Kidney (tissue), 14 donors: ENCODE measurements around the gene PPFIBP1. TPM values are rescaled to one million over a fixed set of nuclear protein-coding genes. Genes with fewer than 3 reads are reported as not detected.
A peak's percentile ranks its signal among the peaks of the same experiment; 100 is the strongest.

Experiments used
- DNase-seq, 5 donors: peaks; one replicate each; pipeline ENCODE4 v3.0.0-alpha.2; 2013 to 2020
- FAIRE-seq: peaks from 2 replicates; lab custom pipeline; 2012; peaks lifted over from hg19 to GRCh38; lab: Jason Lieb, UNC
- H3K27ac ChIP-seq, 2 donors: one replicate each; pipeline ENCODE4 v1.7.0; 2013; ENCODE audit warnings: low read depth in 2 of 2, low read length in 2 of 2, inconsistent platforms in 1 of 2
- H3K27me3 ChIP-seq: one replicate; pipeline ENCODE4 v1.7.1; 2013; ENCODE audit warnings: low read length, inconsistent platforms; ENCODE audit not compliant: control insufficient read depth, insufficient read depth
- H3K36me3 ChIP-seq, 3 donors: one replicate each; pipeline versions ENCODE4 v1.7.0 to v1.7.1; 2013; ENCODE audit warnings: low read length in 3 of 3, control low read depth in 1 of 3, inconsistent platforms in 1 of 3; ENCODE audit not compliant: insufficient read depth in 3 of 3, control insufficient read depth in 2 of 3
- H3K4me1 ChIP-seq, 3 donors: one replicate each; pipeline versions ENCODE4 v1.7.0 to v1.7.1; 2013; ENCODE audit warnings: low read length in 3 of 3, inconsistent platforms in 1 of 3, low read depth in 1 of 3; ENCODE audit not compliant: control insufficient read depth in 2 of 3, insufficient read depth in 2 of 3
- H3K4me3 ChIP-seq, 3 donors: one replicate each; pipeline versions ENCODE4 v1.7.0 to v1.8.1; 2013; ENCODE audit warnings: low read length in 3 of 3, control low read depth in 1 of 3, inconsistent platforms in 1 of 3
- H3K9ac ChIP-seq, 3 donors: one replicate each; pipeline versions ENCODE4 v1.7.0 to v1.7.1; 2013; ENCODE audit warnings: low read length in 3 of 3, control low read depth in 1 of 3, inconsistent platforms in 1 of 3
- H3K9me3 ChIP-seq, 3 donors: one replicate each; pipeline versions ENCODE4 v1.7.0 to v1.7.1; 2013; ENCODE audit warnings: low read length in 3 of 3, control low read depth in 1 of 3, inconsistent platforms in 1 of 3; ENCODE audit not compliant: control insufficient read depth in 2 of 3, insufficient read depth in 1 of 3
- intact Hi-C: fragments of 100-400 bp; cut with DNase I; formaldehyde crosslinking; loops from one replicate; pipeline ENCODE4 v1.11.1; 2022
- polyA plus RNA-seq: library from polyadenylated mRNA; stranded (reverse); fragments of 350-450 nt; fragmentation: Illumina TruSeq; extraction: RNeasy Lipid Tissue Mini Kit (QIAGEN cat#74804); gene quantifications from one replicate; pipeline ENCODE4 v1.2.3, GENCODE V29; 2014; ENCODE audit warnings: low read depth, low replicate concordance; ENCODE audit not compliant: insufficient read depth
- total RNA-seq: library from RNA; stranded (reverse); fragmentation: NEBNext Ultra II Directional; extraction: Animal tissue kit (Norgen Biotek cat#: 25700); gene quantifications from one replicate; pipeline ENCODE4 v1.2.1, GENCODE V29; 2021
- TF ChIP-seq, protein P1 (sequence below): IDR thresholded peaks from 3 replicates; pipeline ENCODE4 v1.5.1; 2012; ENCODE audit warnings: mild to moderate bottlenecking, moderate library complexity, borderline replicate concordance; ENCODE audit not compliant: insufficient read depth; ENCODE audit errors: extremely low read depth
- donor health status: control.
- donor health status: control.
- donor health status: control.
- donor health status: control.
- donor health status: control.
- donor health status: DM: yes; HTN: yes; CAD: no.
- donor health status: Normal renal cell carcinoma (clear cell type).

PPFIBP1 gene
- total and polyA plus RNA-seq, 2 donors from 2014 or later, result 12.7 to 175 TPM

DNA sequence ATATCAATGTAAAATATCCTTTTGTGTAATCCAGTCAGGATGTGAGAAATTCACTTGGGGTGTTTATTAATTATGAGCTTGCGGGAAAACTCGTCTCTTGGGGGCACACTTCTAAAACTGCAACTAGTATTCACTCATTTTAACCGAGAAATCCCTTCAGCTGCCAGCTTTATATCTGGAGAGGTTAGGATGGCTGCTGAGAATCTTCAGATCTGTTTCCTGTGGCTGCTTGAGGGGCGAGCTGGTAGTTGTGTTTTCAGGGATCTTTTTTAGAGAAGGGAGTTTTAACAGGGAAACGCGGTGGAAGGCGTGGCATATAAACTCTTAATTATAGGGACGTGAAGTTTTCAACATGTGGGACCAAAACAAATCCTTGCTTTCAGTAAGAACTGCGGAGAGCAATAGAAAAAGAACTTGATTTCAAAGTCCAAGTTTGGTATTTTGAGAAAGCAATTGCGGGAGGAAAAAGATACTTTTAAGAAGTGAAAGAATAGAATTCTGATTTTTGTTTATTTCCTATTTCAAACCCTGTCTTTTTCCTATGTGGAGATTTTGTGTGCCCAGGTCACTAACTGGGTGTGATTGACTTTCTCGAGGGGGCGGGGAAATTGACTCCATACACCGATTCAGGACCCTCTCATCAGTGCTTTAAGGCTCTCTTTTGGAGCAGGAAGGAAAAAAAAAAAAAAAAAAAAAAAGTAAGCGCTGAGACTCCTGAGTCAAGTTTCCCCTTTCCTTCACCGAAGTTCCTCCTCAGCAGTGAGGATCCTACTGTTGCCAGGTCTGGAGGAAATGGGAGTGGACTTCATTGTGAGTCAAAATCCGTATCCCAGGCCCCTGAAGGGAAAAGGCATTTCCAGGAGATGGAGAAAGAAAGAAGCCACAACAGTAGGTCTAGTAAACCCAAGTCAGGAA is 1.1 kb downstream of the PPFIBP1 start:
- Histone ChIP-seq H3K4me3 (peak overlapping the region; percentile 84 to 96 (median 95)), H3K36me3 (no peaks in the 10 kb centered on the region), H3K9me3 (no peaks in the 10 kb centered on the region), H3K9ac (peak overlapping the region; percentile 81 to 83 (median 82)), H3K4me1 (peaks cover 5 to 13% (median 8%) of the 10 kb centered on the region in 3 donors), H3K27me3 (no peaks in the 10 kb centered on the region), H3K27ac (peak overlapping the region; percentile 96 to 98)
- DNase-seq (peak in 3 of 5 donors; percentile 33 to 77 (median 65)), FAIRE-seq (no peak)
- intact Hi-C loops, result no loop called here
- TF ChIP-seq, protein P1, sequence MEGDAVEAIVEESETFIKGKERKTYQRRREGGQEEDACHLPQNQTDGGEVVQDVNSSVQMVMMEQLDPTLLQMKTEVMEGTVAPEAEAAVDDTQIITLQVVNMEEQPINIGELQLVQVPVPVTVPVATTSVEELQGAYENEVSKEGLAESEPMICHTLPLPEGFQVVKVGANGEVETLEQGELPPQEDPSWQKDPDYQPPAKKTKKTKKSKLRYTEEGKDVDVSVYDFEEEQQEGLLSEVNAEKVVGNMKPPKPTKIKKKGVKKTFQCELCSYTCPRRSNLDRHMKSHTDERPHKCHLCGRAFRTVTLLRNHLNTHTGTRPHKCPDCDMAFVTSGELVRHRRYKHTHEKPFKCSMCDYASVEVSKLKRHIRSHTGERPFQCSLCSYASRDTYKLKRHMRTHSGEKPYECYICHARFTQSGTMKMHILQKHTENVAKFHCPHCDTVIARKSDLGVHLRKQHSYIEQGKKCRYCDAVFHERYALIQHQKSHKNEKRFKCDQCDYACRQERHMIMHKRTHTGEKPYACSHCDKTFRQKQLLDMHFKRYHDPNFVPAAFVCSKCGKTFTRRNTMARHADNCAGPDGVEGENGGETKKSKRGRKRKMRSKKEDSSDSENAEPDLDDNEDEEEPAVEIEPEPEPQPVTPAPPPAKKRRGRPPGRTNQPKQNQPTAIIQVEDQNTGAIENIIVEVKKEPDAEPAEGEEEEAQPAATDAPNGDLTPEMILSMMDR, result no peak

DNA sequence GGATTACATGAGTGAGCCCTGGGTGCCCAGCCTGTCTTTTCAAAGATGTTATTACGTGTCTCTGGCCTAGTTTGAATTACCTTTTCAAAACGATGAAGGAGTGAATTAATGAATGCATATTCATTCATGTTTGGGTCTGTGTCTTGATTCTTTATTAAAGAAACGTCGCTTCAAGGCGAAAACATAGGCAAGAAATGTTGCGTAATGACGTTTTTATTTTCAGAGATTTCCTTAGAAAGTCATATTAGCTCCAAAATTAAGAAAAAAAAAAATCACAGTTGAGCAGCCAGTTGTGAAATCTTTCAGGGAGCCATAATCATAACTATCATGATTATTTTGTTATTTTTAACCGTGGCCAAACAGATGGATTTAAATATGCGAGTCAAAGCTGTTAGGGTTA is 3.5 kb downstream of the PPFIBP1 start:
- no peak overlapping the region for H3K4me3 ChIP-seq
- peaks cover 5 to 12% (median 10%) of the 10 kb centered on the region in 3 donors for H3K4me1 ChIP-seq
- no peak overlapping the region for H3K9ac ChIP-seq
- intact Hi-C loops, result no loop called here
- H3K27ac ChIP-seq, result no peak overlapping the region
- H3K36me3 ChIP-seq, result no peaks in the 10 kb centered on the region
- H3K9me3 ChIP-seq, result no peaks in the 10 kb centered on the region
- no peaks in the 10 kb centered on the region for H3K27me3 ChIP-seq
- no peak for DNase-seq
- FAIRE-seq, result no peak
- TF ChIP-seq, protein P1, result no peak

DNA sequence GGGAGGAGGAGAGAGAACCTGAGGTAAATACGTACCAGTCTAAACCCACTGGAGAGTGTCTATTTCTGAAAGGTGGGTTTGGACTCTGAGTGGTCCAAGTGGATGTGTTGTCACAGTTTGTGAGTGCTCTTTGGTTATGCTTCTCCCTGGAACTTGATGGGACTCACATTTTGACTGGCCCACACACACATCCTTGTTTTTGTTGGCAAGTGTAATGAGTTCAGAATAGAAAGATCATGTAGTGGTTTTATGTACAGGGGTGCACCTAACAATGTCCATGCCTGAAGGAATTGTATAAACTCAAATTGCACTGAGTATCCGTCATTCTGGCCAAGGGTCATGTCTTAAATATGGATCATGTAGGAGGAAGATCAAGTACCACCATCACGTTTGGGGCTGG is 4.8 kb downstream of the PPFIBP1 start:
- intact Hi-C loops, result no loop called here
- Histone ChIP-seq H3K9ac (no peak overlapping the region), H3K9me3 (no peaks in the 10 kb centered on the region), H3K4me1 (peaks cover 0 to 6% (median 6%) of the 10 kb centered on the region in 3 donors), H3K27ac (no peak overlapping the region), H3K27me3 (no peaks in the 10 kb centered on the region), H3K4me3 (no peak overlapping the region), H3K36me3 (no peaks in the 10 kb centered on the region)
- FAIRE-seq (no peak), DNase-seq (no peak)
- TF ChIP-seq, protein P1, result no peak
